Endothelial cell of umbilical vein (primary cell): Measurements from ENCODE around the gene NARS2. TPM values are rescaled to one million over a fixed set of nuclear protein-coding genes. Genes with fewer than 3 reads are reported as not detected.

Experiments used
- BruUV-seq: library from RNA; stranded (reverse); fragments of 400-500 nt; replicated peaks from 2 replicates; lab custom pipeline; 2021; lab: Mats Ljungman, UMichigan
- CTCF ChIA-PET: fragments of 300-600, 350-600 bp; sonication (Branson Sonifier 250); formaldehyde crosslinking; loops from one replicate; lab custom pipeline; 2021; ENCODE audit warnings: antibody characterized with exemption, inconsistent platforms; lab: Charles Lee
- POLR2A ChIA-PET: fragments of 300-600, 350-600 bp; sonication (Branson Sonifier 250); formaldehyde crosslinking; loops from one replicate; lab custom pipeline; 2021; ENCODE audit warnings: antibody characterized with exemption, inconsistent platforms; lab: Charles Lee
- DNase-seq: peaks from one replicate; pipeline ENCODE4 v3.0.0-alpha.2; 2011; ENCODE audit warnings: low read depth, low spot score
- FAIRE-seq: peaks from 2 replicates; lab custom pipeline; 2011; peaks lifted over from hg19 to GRCh38; lab: Jason Lieb, UNC
- H2AFZ ChIP-seq: 2 replicates; pipeline ENCODE4 v1.6.0; 2012; ENCODE audit warnings: low read depth, low read length, control low read depth, inconsistent platforms
- H3K27ac ChIP-seq: 2 replicates; pipeline ENCODE4 v1.5.1; 2011; ENCODE audit warnings: low read depth, mild to moderate bottlenecking, control low read depth, low read length, moderate library complexity; ENCODE audit not compliant: insufficient read depth
- H3K27me3 ChIP-seq, 2 experiments: 2 replicates each; pipeline versions ENCODE4 v1.6.0 to v1.6.1; 2011; ENCODE audit warnings: low read length in 2 of 2, mixed read lengths in 1 of 2; ENCODE audit not compliant: control insufficient read depth in 2 of 2, insufficient read depth in 2 of 2
- H3K36me3 ChIP-seq, 2 experiments: 2 replicates in 1 of 2; 3 replicates in 1 of 2; pipeline ENCODE4 v1.5.1; 2011; ENCODE audit warnings: low read length in 2 of 2, mild to moderate bottlenecking in 1 of 2, moderate library complexity in 1 of 2; ENCODE audit not compliant: control insufficient read depth in 2 of 2, insufficient read depth in 2 of 2; ENCODE audit errors: extremely low read depth in 1 of 2
- H3K4me1 ChIP-seq: 3 replicates; pipeline ENCODE4 v1.5.1; 2011; ENCODE audit warnings: mild to moderate bottlenecking, low read length; ENCODE audit not compliant: control insufficient read depth, insufficient read depth; ENCODE audit errors: extremely low read depth
- H3K4me2 ChIP-seq: 2 replicates; pipeline ENCODE4 v1.6.1; 2011; ENCODE audit warnings: low read length, control low read depth, mixed read lengths; ENCODE audit not compliant: insufficient read depth
- H3K4me3 ChIP-seq, 3 experiments: fragments of 200-600 bp in 1 of 3; sonication (generic), shearing (Covaris generic) in 1 of 3; replicated peaks in 1 of 3; 2 replicates each; pipeline ENCODE4 v1.5.1; 2011 to 2016; ENCODE audit warnings: control low read depth in 3 of 3, low read length in 3 of 3, mild to moderate bottlenecking in 2 of 3, inconsistent platforms in 1 of 3, low read depth in 1 of 3, moderate library complexity in 1 of 3; ENCODE audit not compliant: insufficient read depth in 1 of 3
- H3K79me2 ChIP-seq: 2 replicates; pipeline ENCODE4 v1.6.0; 2012; ENCODE audit warnings: low read length, inconsistent platforms; ENCODE audit not compliant: control insufficient read depth, insufficient read depth
- H3K9ac ChIP-seq: replicated peaks from 2 replicates; pipeline ENCODE3; 2011; ENCODE audit warnings: low read length, control low read depth; ENCODE audit not compliant: insufficient read depth; ENCODE audit errors: extremely low read depth
- H3K9me1 ChIP-seq: replicated peaks from 3 replicates; pipeline ENCODE4 v1.6.0; 2011; ENCODE audit warnings: mild to moderate bottlenecking, low read length; ENCODE audit not compliant: control insufficient read depth, insufficient read depth; ENCODE audit errors: extremely low read depth
- H3K9me3 ChIP-seq: replicated peaks from 2 replicates; pipeline ENCODE4 v1.5.1; 2012; ENCODE audit warnings: low read length, inconsistent platforms; ENCODE audit not compliant: control insufficient read depth, insufficient read depth
- H4K20me1 ChIP-seq: replicated peaks from 2 replicates; pipeline ENCODE3; 2011; ENCODE audit warnings: mild to moderate bottlenecking, low read length; ENCODE audit not compliant: control insufficient read depth, insufficient read depth; ENCODE audit errors: extremely low read depth
- CTCF ChIP-seq, 2 donors: IDR thresholded peaks; 1 replicate in 1 of 2; 2 replicates in 1 of 2; pipeline ENCODE4 v1.5.1; 2011; ENCODE audit warnings: low read length in 2 of 2, mild to moderate bottlenecking in 2 of 2, moderate library complexity in 2 of 2, control low read depth in 1 of 2, inconsistent platforms in 1 of 2, low read depth in 1 of 2; ENCODE audit not compliant: insufficient read depth in 1 of 2; ENCODE audit errors: extremely low read depth in 1 of 2
- EZH2 ChIP-seq: IDR thresholded peaks from 2 replicates; pipeline ENCODE4 v1.6.1; 2012; ENCODE audit warnings: borderline replicate concordance, low read depth, mild to moderate bottlenecking, moderate library complexity, low read length, inconsistent platforms; ENCODE audit not compliant: severe bottlenecking
- FOS ChIP-seq: IDR thresholded peaks from 2 replicates; pipeline ENCODE4 v1.6.1; 2011; ENCODE audit warnings: mild to moderate bottlenecking, low read length, moderate library complexity, borderline replicate concordance; ENCODE audit not compliant: insufficient read depth
- GATA2 ChIP-seq: IDR thresholded peaks from 2 replicates; pipeline ENCODE4 v1.7.0; 2011; ENCODE audit warnings: low read depth, mild to moderate bottlenecking, moderate library complexity, mixed read lengths, low read length; ENCODE audit not compliant: insufficient read length, insufficient read depth
- JUN ChIP-seq: IDR thresholded peaks from 2 replicates; pipeline ENCODE4 v1.6.1; 2011; ENCODE audit warnings: borderline replicate concordance, low read depth; ENCODE audit not compliant: insufficient read length, insufficient read depth
- MYC ChIP-seq: IDR thresholded peaks from one replicate; pipeline ENCODE4 v1.6.1; 2011; ENCODE audit warnings: mild to moderate bottlenecking, low read depth, low read length
- POLR2A ChIP-seq: IDR thresholded peaks from 2 replicates; pipeline ENCODE4 v1.6.1; 2012; ENCODE audit warnings: low read depth, mild to moderate bottlenecking, control low read depth, low read length
- POLR2AphosphoS5 ChIP-seq: IDR thresholded peaks from 2 replicates; pipeline ENCODE4 v1.6.1; 2012; ENCODE audit warnings: low read depth, mild to moderate bottlenecking, control low read depth, low read length, moderate library complexity; ENCODE audit not compliant: insufficient read depth
- dilution Hi-C: fragments of 300-500 bp; cut with MboI; formaldehyde crosslinking; loops from one replicate; pipeline ENCODE4 v1.15.0; 2019; ENCODE audit warnings: low sequenced_read_pairs; ENCODE audit not compliant: extremely low pct_ligation_motif_present
- intact Hi-C: fragments of 100-400 bp; cut with micrococcal nuclease; formaldehyde crosslinking; loops from one replicate; pipeline ENCODE4 v1.10.0; 2022
- polyA plus RNA-seq, 4 experiments: library from polyadenylated mRNA; depleted of rRNA in 3 of 4; stranded (reverse) in 3 of 4; unstranded in 1 of 4; fragments of >200 nt; gene quantifications; 2 replicates each; pipeline versions ENCODE4 v1.2.1 to v1.2.3, GENCODE V29; 2011 to 2012; ENCODE audit warnings: missing spikeins in 1 of 4
- total RNA-seq: library from RNA; stranded (reverse); gene quantifications from 2 replicates; pipeline ENCODE4 v1.2.3, GENCODE V29; 2021
- TF ChIP-seq, protein P1 (sequence below): IDR thresholded peaks from 2 replicates; pipeline ENCODE4 v1.6.1; 2011; ENCODE audit not compliant: insufficient read depth, insufficient read length

Gene NARS2
- total and polyA plus RNA-seq, 2 donors (not counting 3 experiments of a cell fraction or from before 2014, with no cell fraction given) = 6.9 to 16.7 TPM

DNA sequence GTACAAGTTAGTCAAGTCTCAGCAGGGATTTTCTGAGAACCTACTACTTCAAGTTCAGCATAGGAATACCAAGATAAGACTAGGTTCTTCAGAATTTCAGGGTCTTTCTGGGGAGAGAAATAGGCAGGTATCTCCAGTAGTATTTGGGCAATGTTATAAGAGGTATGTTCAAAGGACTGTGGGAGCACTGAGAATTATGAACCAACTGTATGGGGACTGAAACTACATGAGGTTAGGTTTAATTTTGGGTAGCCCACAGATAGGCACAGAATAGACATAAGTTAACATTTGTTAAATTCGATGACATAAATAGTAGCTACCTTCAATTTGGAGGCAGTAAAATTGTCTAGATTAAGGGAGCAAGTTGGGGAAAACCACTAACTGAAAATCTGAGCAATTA lies 147.8 kb downstream of the NARS2 start:
- H4K20me1 ChIP-seq = no peaks in the 10 kb centered on the region
- intact Hi-C loops = no loop called here
- dilution Hi-C loops = no loop called here
- H3K27me3 ChIP-seq = no peaks in the 10 kb centered on the region
- H3K4me2 ChIP-seq = no peak overlapping the region
- BruUV-seq = no TSS peak
- no peak overlapping the region for H3K27ac ChIP-seq
- DNase-seq (no peak), FAIRE-seq (peak; percentile 33)
- ChIA-PET POLR2A (no interaction called here), CTCF (interaction anchor here (0.6 to 6.3 kb wide), 2 partner anchors 9 to 16 kb away, joined by 3 to 100 read pairs; partner anchors contain the start of gene GAB2)
- no peaks in the 10 kb centered on the region for H3K9me1 ChIP-seq
- no peak overlapping the region for H3K9ac ChIP-seq
- no peak overlapping the region for H2AFZ ChIP-seq
- TF ChIP-seq POLR2AphosphoS5 (no peak), EZH2 (no peak), POLR2A (no peak)
- TF ChIP-seq, protein P1, sequence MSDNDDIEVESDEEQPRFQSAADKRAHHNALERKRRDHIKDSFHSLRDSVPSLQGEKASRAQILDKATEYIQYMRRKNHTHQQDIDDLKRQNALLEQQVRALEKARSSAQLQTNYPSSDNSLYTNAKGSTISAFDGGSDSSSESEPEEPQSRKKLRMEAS = no peak
- H3K36me3 ChIP-seq = no peaks in the 10 kb centered on the region
- H3K79me2 ChIP-seq = no peaks in the 10 kb centered on the region
- H3K4me1 ChIP-seq = peaks cover 10% of the 10 kb centered on the region
- no peak overlapping the region for H3K4me3 ChIP-seq
- no peaks in the 10 kb centered on the region for H3K9me3 ChIP-seq

DNA sequence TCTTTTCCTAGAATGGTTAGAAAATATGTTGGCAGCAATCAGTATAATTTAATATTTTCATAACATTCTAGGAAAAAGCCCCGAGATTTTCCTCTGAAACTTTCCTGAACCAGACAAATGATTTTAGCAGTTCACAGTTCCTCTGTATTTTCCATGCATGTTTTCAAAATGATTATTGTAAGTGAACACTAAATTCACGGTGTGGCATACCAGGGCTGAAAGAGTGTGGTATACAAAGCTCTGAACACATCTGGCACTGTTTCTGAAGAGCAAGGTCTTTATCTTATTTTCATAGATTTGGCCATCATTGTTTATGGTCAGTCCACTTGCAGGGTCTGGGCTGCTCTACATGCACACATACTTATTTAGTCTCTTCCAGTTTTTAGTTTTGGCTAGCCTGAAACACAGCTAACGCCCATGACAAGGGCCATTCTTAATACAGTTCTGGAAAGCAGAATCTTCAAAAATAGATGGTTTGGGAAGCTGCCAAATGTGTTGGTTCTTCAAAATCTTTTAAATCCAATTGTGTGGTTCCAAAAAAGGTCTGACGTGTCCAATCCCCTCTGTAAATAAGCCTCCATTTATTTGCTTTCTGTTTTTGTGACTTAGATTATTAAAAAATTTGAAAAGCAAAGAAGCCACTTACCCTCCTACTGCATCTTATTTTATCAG lies 149.1 kb downstream of the NARS2 start:
- H3K4me2 ChIP-seq = no peak overlapping the region
- no peaks in the 10 kb centered on the region for H3K9me3 ChIP-seq
- no peaks in the 10 kb centered on the region for H3K36me3 ChIP-seq
- ChIA-PET CTCF (interaction anchor here (1.4 to 2.3 kb wide), 3 partner anchors 10 to 197 kb away, joined by 3 to 15 read pairs (median 6); no protein-coding TSS in a partner anchor), POLR2A (interaction anchor here (0.5 kb wide), 1 partner anchor 45 kb away, joined by 5 read pairs; no protein-coding TSS in a partner anchor)
- H3K4me3 ChIP-seq = no peak overlapping the region
- no peaks in the 10 kb centered on the region for H3K9me1 ChIP-seq
- no peaks in the 10 kb centered on the region for H3K27me3 ChIP-seq
- H3K27ac ChIP-seq = no peak overlapping the region
- intact Hi-C loops (loop anchor here (2.0 kb wide), 1 partner anchor 237 kb away; the partner anchor contains the start of genes KCTD21 and USP35), dilution Hi-C loops (no loop called here)
- H4K20me1 ChIP-seq = no peaks in the 10 kb centered on the region
- BruUV-seq = no TSS peak
- DNase-seq = no peak
- no peak overlapping the region for H2AFZ ChIP-seq
- TF ChIP-seq EZH2 (no peak), JUN (no peak), POLR2A (no peak), CTCF (IDR thresholded peaks at IDR 0.05; ENCODE audit: extremely low read depth in 1 of 2, insufficient read depth in 1 of 2, low read depth in 1 of 2, low read length in 2 of 2) (no peak), GATA2 (no peak), MYC (no peak), POLR2AphosphoS5 (no peak), FOS (no peak)
- TF ChIP-seq, protein P1 = no peak
- no peak overlapping the region for H3K9ac ChIP-seq
- no peaks in the 10 kb centered on the region for H3K79me2 ChIP-seq
- FAIRE-seq = no peak
- peaks cover 17% of the 10 kb centered on the region for H3K4me1 ChIP-seq
